ENCODE results near the gene PRLR. TPM values are rescaled to one million over a fixed set of nuclear protein-coding genes. Genes with fewer than 3 reads are reported as not detected.

The PRLR gene
- total RNA-seq, 1 experiment from 2014 or later, result 2.5 TPM

GRCh38 chr5:35220967-35221366 lies 9.3 kb downstream of the PRLR start:
- no peaks in the 10 kb centered on the region for H3K27me3 ChIP-seq (ENCODE audit: insufficient read depth, low read length)
- H2BK12ac ChIP-seq (ENCODE audit: insufficient read length, low read depth, low read length), result no peak overlapping the region
- no peak overlapping the region for H2AK5ac ChIP-seq (ENCODE audit: insufficient read length, low read length)
- no peak overlapping the region for H4K8ac ChIP-seq (replicated peaks; ENCODE audit: insufficient read length, low read depth, low read length)
- H4K5ac ChIP-seq (ENCODE audit: insufficient read length, low read depth, low read length), result no peak overlapping the region
- H2AFZ ChIP-seq (ENCODE audit: low read length), result no peak overlapping the region
- H3K23me2 ChIP-seq (ENCODE audit: insufficient read length, low read depth, low read length, poor library complexity, severe bottlenecking), result no peaks in the 10 kb centered on the region
- H3K23ac ChIP-seq (ENCODE audit: insufficient read length, low read depth, low read length), result no peak overlapping the region
- H3K9ac ChIP-seq (ENCODE audit: extremely low read depth, insufficient read length, low read length), result no peak overlapping the region
- H3K79me1 ChIP-seq (ENCODE audit: insufficient read depth, low read depth, low read length, poor library complexity, severe bottlenecking), result no peaks in the 10 kb centered on the region
- H3K79me2 ChIP-seq (ENCODE audit: insufficient read depth, low read length), result no peaks in the 10 kb centered on the region
- Mint-ChIP-seq H3K9me3 (peaks cover 0 to 2% of the 10 kb centered on the region in 2 experiments; a peak in 2 of 5 replicates), H3K36me3 (ENCODE audit: insufficient read depth in 1 of 3, low read depth in 3 of 3) (no peaks in the 10 kb centered on the region), H3K4me3 (no peak overlapping the region), H3K27ac (no peak overlapping the region), H3K27me3 (ENCODE audit: low read depth) (no peaks in the 10 kb centered on the region), H3K4me1 (peaks cover 0 to 4% of the 10 kb centered on the region in 2 experiments; a peak in 2 of 4 replicates)
- H2BK120ac ChIP-seq (ENCODE audit: low read depth, low read length, poor library complexity, severe bottlenecking), result no peak overlapping the region
- H3K4me2 ChIP-seq (ENCODE audit: insufficient read depth, insufficient read length, low read length), result no peak overlapping the region
- no peaks in the 10 kb centered on the region for H3K4me1 ChIP-seq (ENCODE audit: insufficient read depth, low read length)
- no peak overlapping the region for H2BK20ac ChIP-seq (ENCODE audit: low read depth, low read length, poor library complexity, severe bottlenecking)
- H2BK15ac ChIP-seq (ENCODE audit: low read depth, low read length), result no peak overlapping the region
- H2BK5ac ChIP-seq (ENCODE audit: insufficient read length, low read length), result no peak overlapping the region
- DNase-seq, result no peak
- H4K91ac ChIP-seq (ENCODE audit: insufficient read length, low read depth, low read length), result no peak overlapping the region
- no peaks in the 10 kb centered on the region for H4K20me1 ChIP-seq (ENCODE audit: control insufficient read depth, insufficient read depth, insufficient read length)
- H3T11ph ChIP-seq (ENCODE audit: low read length), result no peak overlapping the region
- no peak for TF ChIP-seq CTCF (conservative IDR thresholded peaks at IDR 0.05)
- no peak overlapping the region for H3K27ac ChIP-seq (ENCODE audit: insufficient read length, low read depth, low read length)
- H3K56ac ChIP-seq (ENCODE audit: insufficient read length, low read depth, low read length), result no peak overlapping the region
- H3K4ac ChIP-seq (ENCODE audit: low read depth, low read length), result no peak overlapping the region
- no peak overlapping the region for H3K18ac ChIP-seq (ENCODE audit: insufficient read length, low read depth, low read length)
- H3K14ac ChIP-seq (ENCODE audit: insufficient read depth, low read length), result no peak overlapping the region
- H3K9me3 ChIP-seq (ENCODE audit: control insufficient read depth, low read depth, low read length), result no peaks in the 10 kb centered on the region
